ENCODE measurements around the gene S100A4.
"Not testable (repeated sequence)": the region's sequence is repeated elsewhere in the genome, so short reads cannot be mapped to it uniquely, and the experiment has no call there.

S100A4 gene

GRCh38 chr1:153545067-153546055, at the start of gene S100A4:
TSS of gene S100A4 (minus strand) at chr1:153545806. CDS start at chr1:153544794, 1,012 bp downstream.
- DNase-seq, result peak; percentile 90

- no peak for DNase-seq
These were observed 47.1 kb upstream of the S100A4 start for GRCh38 chr1:153592748-153593147.

GRCh38 chr1:153588482-153588881, 42.9 kb upstream of the S100A4 start:
- no peak for DNase-seq

GRCh38 chr1:153588033-153588432, 42.4 kb upstream of the S100A4 start:
- DNase-seq, result not testable (repeated sequence)

GRCh38 chr1:153587314-153587713, 41.7 kb upstream of the S100A4 start:
- no peak for DNase-seq

- no peak for DNase-seq
These were observed 40.7 kb upstream of the S100A4 start for GRCh38 chr1:153586347-153586746.

GRCh38 chr1:153585006-153585405, 39.4 kb upstream of the S100A4 start:
- no peak for DNase-seq

- DNase-seq, result no peak
These were observed 38.4 kb upstream of the S100A4 start for GRCh38 chr1:153583976-153584375.

- DNase-seq, result not testable (repeated sequence)
These were observed 37.9 kb upstream of the S100A4 start for GRCh38 chr1:153583514-153583913.

- DNase-seq, result not testable (repeated sequence)
These were observed 37.2 kb upstream of the S100A4 start for GRCh38 chr1:153582836-153583235.

- DNase-seq, result no peak
These were observed 33.3 kb upstream of the S100A4 start for GRCh38 chr1:153578936-153579335.

GRCh38 chr1:153578490-153578889, 32.9 kb upstream of the S100A4 start:
- DNase-seq, result no peak

GRCh38 chr1:153577624-153578051, 32.0 kb upstream of the S100A4 start:
- DNase-seq, result no peak

GRCh38 chr1:153577138-153577537, 31.5 kb upstream of the S100A4 start:
- DNase-seq, result no peak

GRCh38 chr1:153575497-153575896, 29.9 kb upstream of the S100A4 start:
- not testable (repeated sequence) for DNase-seq

GRCh38 chr1:153575081-153575491, 29.5 kb upstream of the S100A4 start:
- not testable (repeated sequence) for DNase-seq

- DNase-seq, result no peak
These were observed 27.7 kb upstream of the S100A4 start for GRCh38 chr1:153573351-153573750.

GRCh38 chr1:153572569-153573015, 27.0 kb upstream of the S100A4 start:
- DNase-seq, result peak; percentile 31 to 32

- no peak for DNase-seq
These were observed 26.1 kb upstream of the S100A4 start for GRCh38 chr1:153571706-153572105.

GRCh38 chr1:153570874-153571273, 25.3 kb upstream of the S100A4 start:
- DNase-seq, result no peak

GRCh38 chr1:153569465-153569864, 23.9 kb upstream of the S100A4 start:
- no peak for DNase-seq

GRCh38 chr1:153568367-153569099, 22.9 kb upstream of the S100A4 start:
- peak; percentile 75 to 76 for DNase-seq

- peak; percentile 13 to 32 for DNase-seq
These were observed 22.2 kb upstream of the S100A4 start for GRCh38 chr1:153567621-153568366.
